ENCODE measurements around the gene ATAD5.
"Not testable (repeated sequence)": the region's sequence is repeated elsewhere in the genome, so short reads cannot be mapped to it uniquely, and the experiment has no call there.

Gene ATAD5

DNA sequence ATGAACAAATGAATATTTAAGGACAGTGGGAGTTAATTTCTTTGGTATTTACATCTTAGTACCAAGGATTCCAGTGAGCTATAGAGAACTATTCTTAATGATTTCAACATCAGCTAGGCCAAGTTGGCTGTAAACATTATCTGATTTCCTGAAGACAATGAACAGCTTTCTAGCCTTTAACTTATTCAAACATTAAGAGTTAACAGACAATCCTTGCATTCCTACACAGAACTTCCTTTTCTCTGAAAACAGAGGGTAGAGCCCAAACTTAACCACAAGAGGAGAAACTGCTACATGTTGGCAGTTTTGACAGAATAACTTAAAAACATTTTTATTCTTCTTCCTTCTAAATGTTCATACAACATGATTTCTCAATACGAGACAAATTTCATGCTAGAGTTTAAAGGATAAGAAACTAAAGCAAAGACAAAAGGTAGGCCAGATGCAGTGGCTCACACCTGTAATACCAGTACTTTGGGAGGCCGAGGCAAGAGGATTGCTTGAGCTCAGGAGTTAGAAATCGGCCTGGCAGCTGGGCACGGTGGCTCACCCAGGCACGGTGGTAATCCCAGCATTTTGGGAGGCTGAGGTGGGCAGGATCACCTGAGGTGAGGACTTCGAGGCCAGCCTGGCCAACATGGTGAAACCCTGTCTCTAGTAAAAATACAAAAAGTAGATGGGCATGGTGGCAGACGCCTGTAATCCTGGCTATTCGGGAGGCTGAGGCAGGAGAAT, 11.6 kb upstream of the ATAD5 start:
- Histone ChIP-seq H3K4ac (ENCODE audit: low read depth in 1 of 2, low read length in 2 of 2) (no peak overlapping the region), H3K9ac (ENCODE audit: low read length) (no peak overlapping the region), H2AK5ac (ENCODE audit: low read length, severe bottlenecking) (no peak overlapping the region), H3K4me1 (ENCODE audit: control insufficient read depth, insufficient read depth, low read depth, low read length) (peaks cover 6% of the 10 kb centered on the region), H2BK120ac (ENCODE audit: low read depth, low read length) (no peak overlapping the region), H2BK15ac (ENCODE audit: low read depth, poor library complexity, severe bottlenecking) (no peak overlapping the region), H3K79me1 (replicated peaks; ENCODE audit: low read length, poor library complexity, severe bottlenecking) (peaks cover 12% of the 10 kb centered on the region), H3K4me3 (ENCODE audit: insufficient read depth in 1 of 2, low read depth in 1 of 2, low read length in 2 of 2) (no peak overlapping the region), H3K9me3 (ENCODE audit: control insufficient read depth, low read length) (no peaks in the 10 kb centered on the region), H3K36me3 (ENCODE audit: control insufficient read depth in 1 of 2, insufficient read depth in 2 of 2, low read depth in 1 of 2, low read length in 2 of 2) (peaks cover 0 to 3% of the 10 kb centered on the region in 2 experiments), H3K27me3 (ENCODE audit: control insufficient read depth in 1 of 2, insufficient read depth in 1 of 2, low read length in 2 of 2) (no peaks in the 10 kb centered on the region), H3K14ac (ENCODE audit: low read length in 2 of 2) (peak overlapping the region in 1 of 2 experiments; percentile 72), H3K4me2 (ENCODE audit: low read length, poor library complexity, severe bottlenecking) (no peak overlapping the region), H2AFZ (ENCODE audit: low read depth, low read length) (no peak overlapping the region), H4K8ac (ENCODE audit: low read length) (peak overlapping the region; percentile 76), H2BK12ac (ENCODE audit: low read length in 2 of 2) (peak overlapping the region in 1 of 2 experiments; percentile 79), H4K91ac (ENCODE audit: low read length) (no peak overlapping the region), H2BK5ac (ENCODE audit: low read depth, low read length, poor library complexity, severe bottlenecking) (no peak overlapping the region), H3K27ac (ENCODE audit: low read length, poor library complexity, severe bottlenecking) (no peak overlapping the region), H3K18ac (ENCODE audit: low read depth in 1 of 2, low read length in 2 of 2) (no peak overlapping the region), H3K23ac (ENCODE audit: low read length in 2 of 2) (no peak overlapping the region)
- WGBS = 99% methylated on average over 8 of the region's 8 CpGs
- peak; percentile 20 for DNase-seq

GRCh38 chr17:30821871-30822723, 9.7 kb upstream of the ATAD5 start:
- no peak overlapping the region for H4K8ac ChIP-seq (ENCODE audit: low read length)
- H3K4ac ChIP-seq (ENCODE audit: low read depth in 1 of 2, low read length in 2 of 2) = no peak overlapping the region
- no peaks in the 10 kb centered on the region for H3K9me3 ChIP-seq (ENCODE audit: control insufficient read depth, low read length)
- peak overlapping the region; percentile 33 for H3K9ac ChIP-seq (ENCODE audit: low read length)
- no peak overlapping the region for H2BK15ac ChIP-seq (ENCODE audit: low read depth, poor library complexity, severe bottlenecking)
- no peak overlapping the region for H2AK5ac ChIP-seq (ENCODE audit: low read length, severe bottlenecking)
- H3K36me3 ChIP-seq (ENCODE audit: control insufficient read depth in 1 of 2, insufficient read depth in 2 of 2, low read depth in 1 of 2, low read length in 2 of 2) = peaks cover 0 to 3% of the 10 kb centered on the region in 2 experiments
- H2BK12ac ChIP-seq (ENCODE audit: low read length in 2 of 2) = no peak overlapping the region
- no peak overlapping the region for H3K18ac ChIP-seq (ENCODE audit: low read depth in 1 of 2, low read length in 2 of 2)
- H2AFZ ChIP-seq (ENCODE audit: low read depth, low read length) = no peak overlapping the region
- no peak overlapping the region for H3K27ac ChIP-seq (ENCODE audit: low read length, poor library complexity, severe bottlenecking)
- 87% methylated on average over 9 of the region's 9 CpGs for WGBS
- H3K14ac ChIP-seq (ENCODE audit: low read length in 2 of 2) = no peak overlapping the region
- H3K27me3 ChIP-seq (ENCODE audit: control insufficient read depth in 1 of 2, insufficient read depth in 1 of 2, low read length in 2 of 2) = no peaks in the 10 kb centered on the region
- H3K23ac ChIP-seq (ENCODE audit: low read length in 2 of 2) = no peak overlapping the region
- H3K4me3 ChIP-seq (ENCODE audit: insufficient read depth in 1 of 2, low read depth in 1 of 2, low read length in 2 of 2) = no peak overlapping the region
- no peak overlapping the region for H2BK120ac ChIP-seq (ENCODE audit: low read depth, low read length)
- H3K4me2 ChIP-seq (ENCODE audit: low read length, poor library complexity, severe bottlenecking) = no peak overlapping the region
- no peak overlapping the region for H4K91ac ChIP-seq (ENCODE audit: low read length)
- DNase-seq = no peak
- no peak overlapping the region for H2BK5ac ChIP-seq (ENCODE audit: low read depth, low read length, poor library complexity, severe bottlenecking)
- H3K79me1 ChIP-seq (replicated peaks; ENCODE audit: low read length, poor library complexity, severe bottlenecking) = peaks cover 5% of the 10 kb centered on the region
- peaks cover 6% of the 10 kb centered on the region for H3K4me1 ChIP-seq (ENCODE audit: control insufficient read depth, insufficient read depth, low read depth, low read length)

GRCh38 chr17:30822919-30823318, 8.8 kb upstream of the ATAD5 start:
- not testable (repeated sequence) for H3K23ac ChIP-seq (ENCODE audit: low read length in 2 of 2); H2AK5ac ChIP-seq (ENCODE audit: low read length, severe bottlenecking); H3K4me1 ChIP-seq (ENCODE audit: control insufficient read depth, insufficient read depth, low read depth, low read length); H2BK12ac ChIP-seq (ENCODE audit: low read length in 2 of 2); H4K8ac ChIP-seq (ENCODE audit: low read length); DNase-seq; H3K9me3 ChIP-seq (ENCODE audit: control insufficient read depth, low read length); H3K36me3 ChIP-seq (ENCODE audit: control insufficient read depth in 1 of 2, insufficient read depth in 2 of 2, low read depth in 1 of 2, low read length in 2 of 2); H3K4me3 ChIP-seq (ENCODE audit: insufficient read depth in 1 of 2, low read depth in 1 of 2, low read length in 2 of 2); H3K18ac ChIP-seq (ENCODE audit: low read depth in 1 of 2, low read length in 2 of 2); H3K4ac ChIP-seq (ENCODE audit: low read depth in 1 of 2, low read length in 2 of 2); H2BK120ac ChIP-seq (ENCODE audit: low read depth, low read length); H4K91ac ChIP-seq (ENCODE audit: low read length); H2BK15ac ChIP-seq (ENCODE audit: low read depth, poor library complexity, severe bottlenecking); H3K79me1 ChIP-seq (replicated peaks; ENCODE audit: low read length, poor library complexity, severe bottlenecking); H3K4me2 ChIP-seq (ENCODE audit: low read length, poor library complexity, severe bottlenecking); H2AFZ ChIP-seq (ENCODE audit: low read depth, low read length); H3K27me3 ChIP-seq (ENCODE audit: control insufficient read depth in 1 of 2, insufficient read depth in 1 of 2, low read length in 2 of 2); H2BK5ac ChIP-seq (ENCODE audit: low read depth, low read length, poor library complexity, severe bottlenecking); H3K14ac ChIP-seq (ENCODE audit: low read length in 2 of 2); H3K9ac ChIP-seq (ENCODE audit: low read length); H3K27ac ChIP-seq (ENCODE audit: low read length, poor library complexity, severe bottlenecking)
- 97% methylated on average over 13 of the region's 14 CpGs for WGBS

DNA sequence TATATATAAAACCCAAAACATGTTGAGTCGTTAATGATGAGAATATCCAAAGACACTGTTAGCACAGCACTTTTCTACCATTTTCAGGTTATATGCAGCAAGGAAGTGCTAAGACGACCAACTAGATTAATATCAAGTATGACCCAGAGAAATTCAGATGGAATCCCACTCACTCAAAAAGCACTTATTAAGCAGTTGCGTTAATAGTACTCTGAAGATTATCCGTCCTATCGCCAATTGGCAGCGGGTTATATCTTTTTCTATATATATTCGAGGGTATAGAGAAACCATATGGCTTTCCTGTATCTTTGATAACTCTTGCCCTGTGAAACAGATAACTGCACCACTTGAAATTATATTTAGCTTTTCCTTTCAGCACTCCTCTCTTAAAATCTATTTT, 8.3 kb upstream of the ATAD5 start:
- 70% methylated on average over 4 of the region's 7 CpGs for WGBS
- H3K18ac ChIP-seq (ENCODE audit: low read depth in 1 of 2, low read length in 2 of 2) = no peak overlapping the region
- H3K4me1 ChIP-seq (ENCODE audit: control insufficient read depth, insufficient read depth, low read depth, low read length) = peaks cover 6% of the 10 kb centered on the region
- H3K9ac ChIP-seq (ENCODE audit: low read length) = peak overlapping the region; percentile 86
- no peak overlapping the region for H3K14ac ChIP-seq (ENCODE audit: low read length in 2 of 2)
- no peak overlapping the region for H4K91ac ChIP-seq (ENCODE audit: low read length)
- no peak overlapping the region for H3K4ac ChIP-seq (ENCODE audit: low read depth in 1 of 2, low read length in 2 of 2)
- no peak overlapping the region for H2AK5ac ChIP-seq (ENCODE audit: low read length, severe bottlenecking)
- H3K4me2 ChIP-seq (ENCODE audit: low read length, poor library complexity, severe bottlenecking) = peak overlapping the region; percentile 10
- no peak overlapping the region for H3K23ac ChIP-seq (ENCODE audit: low read length in 2 of 2)
- DNase-seq = peak; percentile 5
- H3K4me3 ChIP-seq (ENCODE audit: insufficient read depth in 1 of 2, low read depth in 1 of 2, low read length in 2 of 2) = peak overlapping the region in 1 of 2 experiments; percentile 86
- no peaks in the 10 kb centered on the region for H3K9me3 ChIP-seq (ENCODE audit: control insufficient read depth, low read length)
- no peak overlapping the region for H2BK12ac ChIP-seq (ENCODE audit: low read length in 2 of 2)
- no peak overlapping the region for H2AFZ ChIP-seq (ENCODE audit: low read depth, low read length)
- no peak overlapping the region for H3K27ac ChIP-seq (ENCODE audit: low read length, poor library complexity, severe bottlenecking)
- H3K79me1 ChIP-seq (replicated peaks; ENCODE audit: low read length, poor library complexity, severe bottlenecking) = peaks cover 4% of the 10 kb centered on the region
- H2BK15ac ChIP-seq (ENCODE audit: low read depth, poor library complexity, severe bottlenecking) = no peak overlapping the region
- no peaks in the 10 kb centered on the region for H3K27me3 ChIP-seq (ENCODE audit: control insufficient read depth in 1 of 2, insufficient read depth in 1 of 2, low read length in 2 of 2)
- peaks cover 0 to 3% of the 10 kb centered on the region in 2 experiments for H3K36me3 ChIP-seq (ENCODE audit: control insufficient read depth in 1 of 2, insufficient read depth in 2 of 2, low read depth in 1 of 2, low read length in 2 of 2)
- no peak overlapping the region for H2BK120ac ChIP-seq (ENCODE audit: low read depth, low read length)
- H4K8ac ChIP-seq (ENCODE audit: low read length) = no peak overlapping the region
- no peak overlapping the region for H2BK5ac ChIP-seq (ENCODE audit: low read depth, low read length, poor library complexity, severe bottlenecking)

Data from mesenchymal stem cell (in vitro differentiated cells and primary cell).